Loucy (cell line): ENCODE results near the gene PLEKHG4B.

Source experiments
- EZH2phosphoT487 ChIP-seq: fragments of 200-600 bp; IDR thresholded peaks from 2 replicates; pipeline ENCODE4 v1.6.1; 2018; ENCODE audit warnings: antibody characterized with exemption, mild to moderate bottlenecking, moderate library complexity, borderline replicate concordance
- TF ChIP-seq, protein P1 (sequence below): fragments of 200-600 bp; sonication (generic); conservative IDR thresholded peaks from 2 replicates; pipeline ENCODE4 v1.5.1; 2014; ENCODE audit warnings: mild to moderate bottlenecking, antibody characterized with exemption, low read length

DNA sequence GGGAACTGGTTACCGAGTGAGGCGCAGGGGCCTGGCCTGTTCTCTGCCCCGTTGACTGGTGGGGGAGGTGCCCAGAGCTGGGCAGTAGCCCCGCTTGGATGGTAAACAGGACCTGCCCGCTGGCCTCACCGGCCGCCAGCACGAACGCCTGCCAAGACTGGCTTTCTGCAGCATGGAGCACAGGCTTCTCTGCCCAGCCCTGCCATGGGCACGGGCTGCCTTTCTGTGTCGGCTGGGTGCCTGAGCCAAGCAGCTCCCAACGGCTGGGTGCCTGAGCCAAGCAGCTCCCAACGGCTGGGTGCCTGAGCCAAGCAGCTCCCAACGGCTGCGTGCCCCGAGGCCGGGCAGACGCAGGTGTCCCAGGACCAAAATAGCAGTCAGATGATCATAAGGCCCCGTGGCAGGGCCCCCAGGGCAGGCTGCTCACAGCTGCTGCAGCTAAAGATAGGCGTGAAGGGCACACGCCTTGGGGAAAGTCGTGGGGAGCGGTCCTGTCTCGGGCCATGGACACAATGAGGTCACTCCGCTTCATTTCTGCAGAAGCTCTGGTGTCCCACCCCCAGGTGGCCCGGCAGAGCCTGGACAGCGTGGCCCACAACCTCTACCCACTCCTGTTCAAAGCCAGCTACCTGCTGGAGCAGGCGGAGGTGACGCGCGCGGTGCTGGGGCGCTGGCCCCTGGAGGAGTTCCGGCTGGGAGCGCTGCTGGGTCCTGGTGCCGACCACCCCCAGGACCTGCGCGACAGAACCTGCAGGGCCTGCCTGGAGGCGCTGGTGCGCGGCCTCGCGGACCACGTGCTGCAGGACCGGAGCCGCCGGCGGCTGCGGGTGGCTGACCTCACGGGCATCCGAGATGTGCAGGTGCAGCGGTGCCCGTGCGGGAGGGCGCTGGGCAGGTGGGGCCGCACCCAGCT is 99.3 kb downstream of the PLEKHG4B start, which contains the start of gene LRRC14B:
- TF ChIP-seq, protein P1, sequence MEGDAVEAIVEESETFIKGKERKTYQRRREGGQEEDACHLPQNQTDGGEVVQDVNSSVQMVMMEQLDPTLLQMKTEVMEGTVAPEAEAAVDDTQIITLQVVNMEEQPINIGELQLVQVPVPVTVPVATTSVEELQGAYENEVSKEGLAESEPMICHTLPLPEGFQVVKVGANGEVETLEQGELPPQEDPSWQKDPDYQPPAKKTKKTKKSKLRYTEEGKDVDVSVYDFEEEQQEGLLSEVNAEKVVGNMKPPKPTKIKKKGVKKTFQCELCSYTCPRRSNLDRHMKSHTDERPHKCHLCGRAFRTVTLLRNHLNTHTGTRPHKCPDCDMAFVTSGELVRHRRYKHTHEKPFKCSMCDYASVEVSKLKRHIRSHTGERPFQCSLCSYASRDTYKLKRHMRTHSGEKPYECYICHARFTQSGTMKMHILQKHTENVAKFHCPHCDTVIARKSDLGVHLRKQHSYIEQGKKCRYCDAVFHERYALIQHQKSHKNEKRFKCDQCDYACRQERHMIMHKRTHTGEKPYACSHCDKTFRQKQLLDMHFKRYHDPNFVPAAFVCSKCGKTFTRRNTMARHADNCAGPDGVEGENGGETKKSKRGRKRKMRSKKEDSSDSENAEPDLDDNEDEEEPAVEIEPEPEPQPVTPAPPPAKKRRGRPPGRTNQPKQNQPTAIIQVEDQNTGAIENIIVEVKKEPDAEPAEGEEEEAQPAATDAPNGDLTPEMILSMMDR, result no peak
- no peak for TF ChIP-seq EZH2phosphoT487
